GM19351 (cell line): Measurements from ENCODE around the gene RBFOX2.

Source experiments
- ATAC-seq: cut with Tn5 transposase; IDR thresholded peaks from one replicate; pipeline ENCODE4 v1.9.1; 2021; ENCODE audit warnings: mild to moderate bottlenecking, moderate library complexity; ENCODE audit not compliant: unreplicated experiment

The RBFOX2 gene

DNA sequence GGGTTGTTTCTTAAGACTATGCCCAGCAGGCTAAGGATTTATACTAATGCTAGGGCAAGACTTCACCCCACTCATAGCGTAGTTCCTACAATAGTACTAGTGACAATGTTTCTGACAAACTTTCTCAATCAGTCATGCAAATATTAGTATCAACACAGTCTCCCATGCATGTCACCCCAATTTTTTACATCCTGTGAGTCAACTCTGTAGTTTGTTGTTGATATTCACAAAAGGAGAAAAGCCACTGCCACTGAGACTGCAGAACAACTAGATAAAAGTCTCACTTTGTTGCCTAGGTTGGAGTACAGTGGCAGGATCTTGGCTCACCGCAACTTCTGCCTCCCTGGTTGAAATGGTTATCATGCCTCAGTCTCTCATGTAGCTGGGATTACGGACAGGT, 155.2 kb downstream of the RBFOX2 start:
- no peak for ATAC-seq

DNA sequence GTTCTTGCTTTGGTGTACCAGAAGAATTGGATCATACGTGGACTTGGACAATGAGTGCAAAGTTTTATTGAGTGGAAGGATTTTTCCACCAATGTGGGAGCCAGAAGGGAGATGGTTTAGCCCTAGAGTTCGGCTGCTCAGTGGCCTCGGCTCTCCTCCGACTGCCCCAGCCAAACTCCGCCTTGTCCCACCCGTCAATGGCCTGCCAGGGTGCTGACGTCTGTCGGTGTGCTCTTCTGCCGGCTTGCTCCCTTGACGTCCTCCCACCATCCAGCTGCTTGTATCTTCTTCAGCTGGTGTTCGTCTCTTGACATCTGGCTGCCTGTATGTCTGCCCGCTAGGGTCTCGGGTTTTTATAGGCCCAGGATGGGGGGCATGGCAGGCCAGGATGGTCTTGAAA, 156.2 kb downstream of the RBFOX2 start:
- no peak for ATAC-seq

- ATAC-seq: no peak
These were observed 157.9 kb downstream of the RBFOX2 start for GRCh38 chr22:35870517-35871293.

- no peak for ATAC-seq
These were observed 159.7 kb downstream of the RBFOX2 start for GRCh38 chr22:35868938-35869337.

- no peak for ATAC-seq
These were observed 162.0 kb downstream of the RBFOX2 start for GRCh38 chr22:35866651-35867050.

DNA sequence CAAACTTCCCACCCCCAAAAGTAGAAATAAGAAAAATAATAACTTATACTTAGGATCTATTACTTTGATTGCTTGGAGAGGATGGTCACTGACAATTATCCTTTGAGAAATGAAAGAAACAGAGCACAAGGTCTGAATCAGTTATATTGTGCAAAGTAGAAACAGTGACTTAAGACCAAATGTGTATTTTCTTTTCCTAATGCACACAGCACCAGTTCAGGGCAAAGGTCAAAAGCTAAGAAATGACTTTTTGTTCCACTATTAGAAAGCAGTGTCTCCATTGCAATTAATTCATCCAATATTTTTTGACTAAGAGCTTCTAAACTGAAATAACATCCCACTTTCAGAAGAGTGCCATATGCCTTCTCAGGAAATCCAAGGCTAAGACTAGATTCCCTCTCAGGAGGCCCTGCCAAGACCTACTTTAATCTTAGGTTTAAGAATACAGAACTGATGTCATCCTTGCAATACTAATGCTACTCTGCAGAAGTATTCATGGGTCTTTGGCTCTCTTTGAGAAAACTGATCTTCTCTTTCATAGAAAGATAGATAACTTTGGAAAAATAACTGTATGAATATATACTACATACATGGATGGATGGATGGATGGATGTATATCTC, 164.0 kb downstream of the RBFOX2 start:
- no peak for ATAC-seq

- ATAC-seq: no peak
These were observed 165.2 kb downstream of the RBFOX2 start for GRCh38 chr22:35863432-35863831.

GRCh38 chr22:35862697-35863096, 165.9 kb downstream of the RBFOX2 start:
- ATAC-seq: no peak

GRCh38 chr22:35861451-35861850, 167.2 kb downstream of the RBFOX2 start:
- no peak for ATAC-seq

DNA sequence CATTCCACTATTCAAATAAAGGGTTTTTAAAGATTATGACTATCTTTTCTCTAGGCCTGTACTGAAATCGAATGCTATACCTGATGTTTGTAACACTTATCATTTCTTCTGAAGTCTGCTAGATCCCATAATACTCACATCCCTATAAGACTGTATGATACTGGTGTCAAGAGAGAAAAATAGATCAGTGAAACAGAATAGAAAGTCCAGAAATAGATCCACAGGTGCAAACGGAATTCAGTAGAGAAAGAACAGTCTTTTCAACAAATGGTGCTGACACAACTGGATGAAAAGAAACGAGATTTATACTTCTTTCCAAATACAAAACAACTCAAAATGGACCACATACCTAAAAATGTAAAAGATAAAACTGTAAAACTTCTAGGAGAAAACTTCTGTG, 167.8 kb downstream of the RBFOX2 start:
- no peak for ATAC-seq

GRCh38 chr22:35860087-35860733, 168.4 kb downstream of the RBFOX2 start:
- ATAC-seq: no peak

GRCh38 chr22:35854334-35854733, 174.3 kb downstream of the RBFOX2 start:
- ATAC-seq: no peak

DNA sequence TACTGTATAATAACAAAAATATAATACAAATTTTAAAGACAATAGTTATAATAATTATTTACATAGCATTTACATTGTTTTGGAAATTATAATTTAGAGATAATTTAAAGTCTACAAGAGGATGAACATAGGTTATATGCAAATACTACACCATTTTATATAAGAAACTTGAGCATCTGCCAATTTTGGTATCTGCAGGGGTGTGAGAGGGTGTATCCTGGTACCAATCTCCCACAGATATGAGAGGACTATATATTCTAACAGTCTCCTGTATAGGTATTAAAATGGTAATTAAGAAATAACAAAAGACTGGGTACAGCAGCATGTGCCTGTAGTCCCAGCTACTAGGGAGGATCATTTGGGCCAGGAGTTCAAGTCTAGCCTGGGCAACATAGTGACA, 176.5 kb downstream of the RBFOX2 start:
- ATAC-seq: no peak

GRCh38 chr22:35850831-35851230, 177.8 kb downstream of the RBFOX2 start:
- no peak for ATAC-seq

DNA sequence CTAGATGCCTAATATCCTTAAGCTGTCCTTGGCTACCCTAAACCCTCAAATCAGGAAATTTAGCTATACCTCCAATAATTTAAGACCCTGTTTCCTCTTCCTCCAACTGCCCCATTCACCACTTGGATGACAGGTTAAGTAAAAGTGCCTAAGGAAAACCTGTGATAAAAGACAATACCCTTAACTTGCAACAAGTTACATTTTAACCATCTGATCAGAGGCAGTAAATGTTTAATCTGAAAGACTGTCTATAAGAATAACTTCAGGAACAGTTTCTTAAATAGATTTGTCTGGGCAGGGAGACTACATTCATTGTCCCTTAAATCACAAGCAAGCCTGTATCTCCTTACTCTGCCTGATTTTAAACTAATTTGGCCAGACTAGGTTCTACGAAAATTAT, 181.8 kb downstream of the RBFOX2 start:
- no peak for ATAC-seq

- no peak for ATAC-seq
These were observed 183.7 kb downstream of the RBFOX2 start for GRCh38 chr22:35844886-35845285.

DNA sequence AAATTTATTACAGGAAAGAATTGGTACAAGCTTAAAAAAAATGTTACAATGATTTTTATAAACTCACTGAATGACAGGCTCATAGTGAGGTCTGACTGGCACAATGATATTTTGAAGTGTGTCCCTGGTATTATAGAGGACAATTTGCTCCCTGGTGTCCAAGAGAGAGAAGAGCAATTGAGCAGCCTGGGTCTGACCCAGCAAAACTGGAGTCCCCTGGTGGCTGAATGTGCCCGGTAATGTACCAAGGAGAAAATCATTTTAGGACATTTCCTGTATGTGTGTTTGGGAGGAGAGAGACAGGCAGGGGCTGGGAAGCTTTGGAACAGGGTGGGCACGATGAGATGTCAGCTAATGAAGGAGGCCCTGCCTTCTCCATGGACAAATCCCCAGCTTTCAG, 185.7 kb downstream of the RBFOX2 start:
- ATAC-seq: no peak

DNA sequence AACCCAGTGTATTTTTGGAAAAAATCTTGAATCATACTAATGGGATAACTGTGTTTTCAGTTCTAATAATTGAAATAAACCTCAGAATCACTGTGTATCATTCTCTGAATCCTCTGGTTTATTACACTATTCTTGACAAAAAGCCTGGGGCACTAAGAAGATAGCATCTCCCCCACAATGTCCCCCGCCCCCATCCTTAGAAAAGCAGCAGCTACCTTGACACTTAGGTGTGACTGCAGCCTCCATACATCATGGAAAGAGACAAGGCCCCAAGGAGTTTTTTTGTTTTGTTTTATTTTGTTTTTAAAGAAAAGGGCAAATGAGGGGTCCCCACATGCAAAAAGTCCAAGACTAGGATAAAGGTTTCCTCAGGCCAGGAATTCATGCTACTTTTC, 186.1 kb downstream of the RBFOX2 start:
- no peak for ATAC-seq

- ATAC-seq: no peak
These were observed 186.6 kb downstream of the RBFOX2 start for GRCh38 chr22:35841907-35842518.

DNA sequence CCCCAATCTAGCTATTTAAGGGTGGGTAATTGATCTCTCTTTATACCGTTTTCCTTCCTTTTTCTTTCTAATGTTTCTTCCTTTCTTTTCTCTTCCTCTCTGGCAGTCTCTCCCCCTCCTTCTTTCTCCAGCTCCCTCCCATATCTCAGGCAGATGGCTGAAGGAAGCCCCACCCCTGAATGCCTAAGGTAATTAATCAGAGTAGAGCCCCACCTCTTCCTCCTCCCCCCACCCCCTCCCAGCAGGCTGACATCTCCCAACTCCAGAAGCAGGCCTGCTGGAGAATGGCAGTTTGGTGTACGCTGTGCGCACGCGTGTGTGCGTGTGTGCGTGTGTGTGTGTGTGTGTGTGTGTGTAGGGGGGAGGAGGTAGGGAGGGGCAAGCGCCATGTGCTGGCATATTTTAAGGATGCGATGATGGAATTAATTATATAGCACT, 188.3 kb downstream of the RBFOX2 start:
- no peak for ATAC-seq

- ATAC-seq: no peak
These were observed 188.8 kb downstream of the RBFOX2 start for GRCh38 chr22:35839841-35840301.
